Measurements from ENCODE around the gene PCYT2. TPM values are rescaled to one million over a fixed set of nuclear protein-coding genes. Genes with fewer than 3 reads are reported as not detected.

Gene PCYT2
- total and polyA plus RNA-seq, 9 of the 15 experiments (the other 6 are each of a cell fraction or from before 2014, with no cell fraction given): 0.92 to 134 (median 82.5) TPM

DNA sequence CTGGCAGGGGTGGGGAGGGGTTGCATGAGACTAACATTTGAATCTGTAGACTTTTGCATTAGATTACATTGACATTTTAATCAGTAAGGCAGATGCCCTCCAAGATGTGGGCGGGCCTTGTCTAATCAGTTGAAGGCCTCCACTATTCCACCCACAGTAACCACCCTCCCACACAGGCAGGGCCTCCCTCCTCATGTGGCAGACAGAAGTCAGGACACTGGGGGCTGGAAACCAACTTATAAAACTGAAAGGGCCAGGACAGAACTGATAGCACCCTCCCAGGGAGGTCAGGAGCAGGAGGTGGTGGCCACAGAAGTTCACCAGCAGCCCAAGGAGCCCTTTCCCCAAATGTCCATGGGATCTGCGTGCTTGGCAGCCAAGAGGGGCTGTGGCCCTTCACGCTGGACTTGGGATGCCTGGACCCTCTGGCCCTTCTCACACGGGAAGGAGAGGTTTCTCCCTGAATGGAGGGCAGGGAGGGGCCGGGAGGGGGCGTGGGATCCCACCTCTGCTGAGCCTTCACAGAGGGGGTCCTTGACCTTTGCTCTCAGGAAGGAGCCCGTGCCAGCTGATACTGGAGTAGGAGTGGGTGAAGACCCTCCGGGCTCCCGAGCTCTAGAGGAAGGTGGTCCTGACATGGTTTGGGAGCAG is 21.3 kb upstream of the PCYT2 start (continued):
- TF ChIP-seq, protein P1, sequence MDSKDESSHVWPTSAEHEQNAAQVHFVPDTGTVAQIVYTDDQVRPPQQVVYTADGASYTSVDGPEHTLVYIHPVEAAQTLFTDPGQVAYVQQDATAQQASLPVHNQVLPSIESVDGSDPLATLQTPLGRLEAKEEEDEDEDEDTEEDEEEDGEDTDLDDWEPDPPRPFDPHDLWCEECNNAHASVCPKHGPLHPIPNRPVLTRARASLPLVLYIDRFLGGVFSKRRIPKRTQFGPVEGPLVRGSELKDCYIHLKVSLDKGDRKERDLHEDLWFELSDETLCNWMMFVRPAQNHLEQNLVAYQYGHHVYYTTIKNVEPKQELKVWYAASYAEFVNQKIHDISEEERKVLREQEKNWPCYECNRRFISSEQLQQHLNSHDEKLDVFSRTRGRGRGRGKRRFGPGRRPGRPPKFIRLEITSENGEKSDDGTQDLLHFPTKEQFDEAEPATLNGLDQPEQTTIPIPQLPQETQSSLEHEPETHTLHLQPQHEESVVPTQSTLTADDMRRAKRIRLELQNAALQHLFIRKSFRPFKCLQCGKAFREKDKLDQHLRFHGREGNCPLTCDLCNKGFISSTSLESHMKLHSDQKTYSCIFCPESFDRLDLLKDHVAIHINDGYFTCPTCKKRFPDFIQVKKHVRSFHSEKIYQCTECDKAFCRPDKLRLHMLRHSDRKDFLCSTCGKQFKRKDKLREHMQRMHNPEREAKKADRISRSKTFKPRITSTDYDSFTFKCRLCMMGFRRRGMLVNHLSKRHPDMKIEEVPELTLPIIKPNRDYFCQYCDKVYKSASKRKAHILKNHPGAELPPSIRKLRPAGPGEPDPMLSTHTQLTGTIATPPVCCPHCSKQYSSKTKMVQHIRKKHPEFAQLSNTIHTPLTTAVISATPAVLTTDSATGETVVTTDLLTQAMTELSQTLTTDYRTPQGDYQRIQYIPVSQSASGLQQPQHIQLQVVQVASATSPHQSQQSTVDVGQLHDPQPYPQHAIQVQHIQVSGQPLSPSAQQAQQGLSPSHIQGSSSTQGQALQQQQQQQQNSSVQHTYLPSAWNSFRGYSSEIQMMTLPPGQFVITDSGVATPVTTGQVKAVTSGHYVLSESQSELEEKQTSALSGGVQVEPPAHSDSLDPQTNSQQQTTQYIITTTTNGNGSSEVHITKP (IDR thresholded peaks at IDR 0.05; ENCODE audit: partially characterized antibody): peak; percentile 12
- TF ChIP-seq LEF1 (IDR thresholded peaks at IDR 0.05): no peak
- TF ChIP-seq MYC (IDR thresholded peaks at IDR 0.05; ENCODE audit: low read depth, low read length): peak; percentile 40; the same call in 1 of the 2 replicates
- TF ChIP-seq MYC (CRISPR knock-in tag; IDR thresholded peaks at IDR 0.05; ENCODE audit: borderline replicate concordance, low read depth): no peak
- peak; percentile 17 to 44; a peak in 1 of 4 replicates for TF ChIP-seq MAZ (CRISPR knock-in tag; conservative IDR thresholded peaks at IDR 0.05 in 1 of 2, IDR thresholded peaks at IDR 0.05 in 1 of 2)
- TF ChIP-seq ZNF134 (CRISPR knock-in tag; conservative IDR thresholded peaks at IDR 0.05): peak; percentile 100
- TF ChIP-seq ATF7 (IDR thresholded peaks at IDR 0.05): peak; percentile 26; the same call in 1 of the 2 replicates
- TF ChIP-seq TAL1 (IDR thresholded peaks at IDR 0.05): peak; percentile 33; the same call in 1 of the 2 replicates
- TF ChIP-seq ZNF699 (CRISPR knock-in tag; IDR thresholded peaks at IDR 0.05; ENCODE audit: insufficient replicate concordance): no peak
- TF ChIP-seq, protein P2, sequence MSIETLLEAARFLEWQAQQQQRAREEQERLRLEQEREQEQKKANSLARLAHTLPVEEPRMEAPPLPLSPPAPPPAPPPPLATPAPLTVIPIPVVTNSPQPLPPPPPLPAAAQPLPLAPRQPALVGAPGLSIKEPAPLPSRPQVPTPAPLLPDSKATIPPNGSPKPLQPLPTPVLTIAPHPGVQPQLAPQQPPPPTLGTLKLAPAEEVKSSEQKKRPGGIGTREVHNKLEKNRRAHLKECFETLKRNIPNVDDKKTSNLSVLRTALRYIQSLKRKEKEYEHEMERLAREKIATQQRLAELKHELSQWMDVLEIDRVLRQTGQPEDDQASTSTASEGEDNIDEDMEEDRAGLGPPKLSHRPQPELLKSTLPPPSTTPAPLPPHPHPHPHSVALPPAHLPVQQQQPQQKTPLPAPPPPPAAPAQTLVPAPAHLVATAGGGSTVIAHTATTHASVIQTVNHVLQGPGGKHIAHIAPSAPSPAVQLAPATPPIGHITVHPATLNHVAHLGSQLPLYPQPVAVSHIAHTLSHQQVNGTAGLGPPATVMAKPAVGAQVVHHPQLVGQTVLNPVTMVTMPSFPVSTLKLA (conservative IDR thresholded peaks at IDR 0.05): peak; percentile 8 to 45; a peak in 1 of 4 replicates
- peak; percentile 70; the same call in 1 of the 2 replicates for TF ChIP-seq HNRNPL (IDR thresholded peaks at IDR 0.05; ENCODE audit: low read depth, low read length)
- TF ChIP-seq EP300 (IDR thresholded peaks at IDR 0.05; ENCODE audit: low read length): peak; percentile 24; the same call in 1 of the 2 replicates
- TF ChIP-seq, protein P3, sequence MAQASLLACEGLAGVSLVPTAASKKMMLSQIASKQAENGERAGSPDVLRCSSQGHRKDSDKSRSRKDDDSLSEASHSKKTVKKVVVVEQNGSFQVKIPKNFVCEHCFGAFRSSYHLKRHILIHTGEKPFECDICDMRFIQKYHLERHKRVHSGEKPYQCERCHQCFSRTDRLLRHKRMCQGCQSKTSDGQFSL (CRISPR knock-in tag; IDR thresholded peaks at IDR 0.05): no peak
- TF ChIP-seq, protein P3 (tag; IDR thresholded peaks at IDR 0.05): no peak
- TF ChIP-seq POLR2AphosphoS2 (IDR thresholded peaks at IDR 0.05; ENCODE audit: low read length): peak; percentile 90
- TF ChIP-seq, protein P4, sequence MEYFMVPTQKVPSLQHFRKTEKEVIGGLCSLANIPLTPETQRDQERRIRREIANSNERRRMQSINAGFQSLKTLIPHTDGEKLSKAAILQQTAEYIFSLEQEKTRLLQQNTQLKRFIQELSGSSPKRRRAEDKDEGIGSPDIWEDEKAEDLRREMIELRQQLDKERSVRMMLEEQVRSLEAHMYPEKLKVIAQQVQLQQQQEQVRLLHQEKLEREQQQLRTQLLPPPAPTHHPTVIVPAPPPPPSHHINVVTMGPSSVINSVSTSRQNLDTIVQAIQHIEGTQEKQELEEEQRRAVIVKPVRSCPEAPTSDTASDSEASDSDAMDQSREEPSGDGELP (CRISPR knock-in tag; IDR thresholded peaks at IDR 0.05; ENCODE audit: borderline replicate concordance): 0 out of 2 replicates have a peak, but pooled peaks have one; percentile 22
- TF ChIP-seq, protein P5, sequence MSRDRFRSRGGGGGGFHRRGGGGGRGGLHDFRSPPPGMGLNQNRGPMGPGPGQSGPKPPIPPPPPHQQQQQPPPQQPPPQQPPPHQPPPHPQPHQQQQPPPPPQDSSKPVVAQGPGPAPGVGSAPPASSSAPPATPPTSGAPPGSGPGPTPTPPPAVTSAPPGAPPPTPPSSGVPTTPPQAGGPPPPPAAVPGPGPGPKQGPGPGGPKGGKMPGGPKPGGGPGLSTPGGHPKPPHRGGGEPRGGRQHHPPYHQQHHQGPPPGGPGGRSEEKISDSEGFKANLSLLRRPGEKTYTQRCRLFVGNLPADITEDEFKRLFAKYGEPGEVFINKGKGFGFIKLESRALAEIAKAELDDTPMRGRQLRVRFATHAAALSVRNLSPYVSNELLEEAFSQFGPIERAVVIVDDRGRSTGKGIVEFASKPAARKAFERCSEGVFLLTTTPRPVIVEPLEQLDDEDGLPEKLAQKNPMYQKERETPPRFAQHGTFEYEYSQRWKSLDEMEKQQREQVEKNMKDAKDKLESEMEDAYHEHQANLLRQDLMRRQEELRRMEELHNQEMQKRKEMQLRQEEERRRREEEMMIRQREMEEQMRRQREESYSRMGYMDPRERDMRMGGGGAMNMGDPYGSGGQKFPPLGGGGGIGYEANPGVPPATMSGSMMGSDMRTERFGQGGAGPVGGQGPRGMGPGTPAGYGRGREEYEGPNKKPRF (IDR thresholded peaks at IDR 0.05; ENCODE audit: low read depth, low read length): no peak
- TF ChIP-seq ZNF24 (IDR thresholded peaks at IDR 0.05): no peak
- TF ChIP-seq ZNF583 (CRISPR knock-in tag; IDR thresholded peaks at IDR 0.05): no peak
